NCI-H82 treated with DMSO at 0.1 percent for 48 hours (cell line): Measurements from ENCODE around the gene ADPRS.

Source experiments
- DNase-seq: peaks from one replicate; lab custom pipeline; 2025; ENCODE audit not compliant: unreplicated experiment; lab: John Stamatoyannopoulos, UW

The ADPRS gene

GRCh38 chr1:36107394-36107793 lies 18.7 kb downstream of the ADPRS start:
- DNase-seq: no peak

- no peak for DNase-seq
These were observed 19.6 kb downstream of the ADPRS start for GRCh38 chr1:36108314-36108713.

GRCh38 chr1:36109041-36109679 lies 20.5 kb downstream of the ADPRS start:
- DNase-seq: no peak

DNA sequence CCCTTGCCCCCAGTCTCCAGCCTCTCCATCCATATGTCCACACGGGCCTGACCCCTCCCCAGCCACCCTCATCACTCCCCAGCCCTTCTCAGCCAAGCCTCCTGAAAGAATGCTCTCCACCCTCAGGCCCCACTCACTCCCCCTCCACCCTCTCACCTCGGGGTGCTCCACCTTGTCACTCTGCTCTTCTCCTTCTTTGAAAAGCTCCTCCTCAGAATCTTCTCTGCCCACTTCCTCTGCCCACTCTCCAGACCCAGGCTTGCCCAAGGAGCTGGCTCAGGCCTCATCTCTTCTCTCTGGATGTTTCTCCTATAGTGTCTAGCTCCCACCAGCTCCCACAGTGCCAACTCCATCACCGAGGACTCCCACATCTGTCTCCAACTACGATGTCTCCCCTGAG lies 22.5 kb downstream of the ADPRS start:
- DNase-seq: no peak

DNA sequence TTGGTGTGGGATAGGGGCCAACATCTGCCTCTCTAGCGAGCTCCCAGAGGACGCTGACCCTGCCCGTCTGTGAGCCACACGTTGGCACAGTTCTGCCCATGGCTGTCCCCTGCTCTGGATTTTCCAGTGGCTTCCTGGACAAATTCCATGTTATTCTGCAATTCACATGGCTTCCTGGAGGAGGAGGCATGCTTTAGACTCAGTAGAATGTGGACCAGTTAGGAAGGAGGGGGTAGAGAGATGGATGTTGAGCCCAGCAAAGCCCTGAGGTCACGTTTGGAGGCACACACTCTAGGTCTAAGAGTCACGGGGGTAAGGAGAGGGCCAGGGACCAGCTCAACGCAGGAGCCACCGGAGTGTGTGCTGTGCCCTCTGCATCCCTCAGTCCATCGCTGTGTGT lies 24.1 kb downstream of the ADPRS start:
- DNase-seq: no peak

DNA sequence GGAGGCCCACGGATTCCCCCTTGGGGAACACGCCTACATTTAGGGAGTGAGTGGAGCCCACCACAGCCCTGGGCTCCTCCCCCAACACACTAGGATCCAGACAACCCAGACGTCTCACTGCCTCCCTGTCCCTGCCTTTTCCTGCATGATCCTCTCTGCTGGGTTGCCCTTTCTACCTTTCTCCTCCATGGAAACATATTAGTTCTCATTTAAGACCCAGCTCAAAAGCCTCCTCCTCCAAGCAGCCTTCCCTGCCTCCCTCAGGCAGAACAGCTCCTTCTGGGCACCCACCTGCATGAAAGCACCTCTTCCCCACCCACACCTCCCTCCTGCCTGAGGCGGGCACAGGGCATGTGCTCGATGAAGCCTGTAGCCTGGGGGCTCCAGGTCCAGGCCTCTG lies 25.7 kb downstream of the ADPRS start:
- no peak for DNase-seq

- no peak for DNase-seq
These were observed 26.5 kb downstream of the ADPRS start for GRCh38 chr1:36115200-36115669.

DNA sequence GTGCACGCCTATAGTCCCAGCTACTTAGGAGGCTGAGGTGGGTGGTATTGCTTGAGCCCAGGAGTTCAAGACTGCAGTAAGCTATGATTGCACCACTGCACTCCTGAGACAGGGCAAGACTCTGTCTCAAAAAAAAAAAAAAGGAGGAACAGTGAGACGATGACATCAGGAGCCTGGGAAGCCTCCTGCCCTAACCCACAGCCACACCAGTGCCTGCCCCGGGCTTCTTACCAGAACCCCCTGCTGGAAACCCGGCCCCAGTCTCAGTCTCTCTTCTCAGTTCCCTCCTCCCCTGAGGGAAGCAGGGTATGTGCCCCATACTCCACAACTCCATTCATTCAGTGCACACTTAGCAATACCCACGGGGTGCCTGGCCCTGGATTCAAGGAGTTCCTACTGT lies 27.2 kb downstream of the ADPRS start:
- no peak for DNase-seq

DNA sequence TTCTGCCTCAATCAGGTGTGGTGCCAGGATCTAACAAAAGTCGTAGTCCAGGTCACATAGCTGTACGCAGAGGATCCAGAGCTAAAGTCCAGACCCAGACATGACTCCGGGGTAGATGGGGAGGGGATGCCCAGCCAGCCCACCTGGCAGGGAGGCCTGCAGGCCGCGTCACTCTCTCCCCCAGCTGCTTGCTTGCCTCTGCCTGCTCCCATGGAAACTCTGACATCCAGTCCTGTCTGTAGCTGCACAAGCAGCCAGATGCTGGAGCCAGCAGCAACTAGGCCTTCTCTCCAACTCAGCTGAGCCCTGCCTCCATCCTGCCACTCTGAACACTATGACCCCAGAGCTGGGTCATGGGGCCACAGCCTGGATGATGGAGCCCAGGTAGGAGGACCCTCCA lies 28.2 kb downstream of the ADPRS start:
- no peak for DNase-seq

- DNase-seq: peak; percentile 28
These were observed 29.9 kb downstream of the ADPRS start for GRCh38 chr1:36118447-36119204.

GRCh38 chr1:36119456-36119855 lies 30.8 kb downstream of the ADPRS start:
- DNase-seq: no peak

GRCh38 chr1:36122062-36123030 lies 33.7 kb downstream of the ADPRS start:
- DNase-seq: no peak

GRCh38 chr1:36123356-36123755 lies 34.7 kb downstream of the ADPRS start:
- DNase-seq: no peak

DNA sequence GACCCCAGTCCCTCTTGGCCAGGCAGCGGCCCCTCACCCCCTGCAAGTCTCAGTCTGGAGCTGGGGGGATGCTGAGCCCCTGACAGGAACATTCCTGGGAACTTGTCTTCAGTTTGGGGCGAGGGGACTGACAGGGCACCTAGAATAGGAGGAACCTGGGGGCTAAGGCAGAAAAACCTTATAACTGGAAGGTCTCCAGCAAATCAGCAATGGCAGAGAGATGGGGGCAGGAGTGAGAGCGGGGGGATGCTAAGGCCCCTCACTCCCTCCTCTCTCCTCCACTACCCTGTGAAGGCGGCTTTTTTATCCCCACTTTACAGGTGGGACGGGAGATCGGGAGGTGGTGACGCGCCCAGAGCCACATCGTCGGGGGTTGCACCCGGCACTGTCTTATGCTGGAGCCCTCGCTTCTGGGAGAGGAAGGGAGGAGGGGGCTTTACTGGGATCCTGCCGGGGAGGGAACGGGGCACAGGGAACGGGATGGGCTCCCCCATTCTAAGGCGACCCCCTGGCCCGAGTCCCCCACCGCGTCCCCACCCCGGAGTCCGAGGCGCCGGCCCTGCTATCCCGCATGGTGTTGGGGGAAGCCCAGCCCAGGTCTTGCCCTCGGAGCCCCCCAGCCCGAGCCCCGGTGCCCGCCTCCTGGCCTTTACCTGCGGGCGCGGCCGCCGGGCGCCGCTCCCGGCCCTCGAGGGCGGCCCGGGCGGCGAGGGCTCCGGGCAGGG lies 35.9 kb downstream of the ADPRS start:
- no peak for DNase-seq

DNA sequence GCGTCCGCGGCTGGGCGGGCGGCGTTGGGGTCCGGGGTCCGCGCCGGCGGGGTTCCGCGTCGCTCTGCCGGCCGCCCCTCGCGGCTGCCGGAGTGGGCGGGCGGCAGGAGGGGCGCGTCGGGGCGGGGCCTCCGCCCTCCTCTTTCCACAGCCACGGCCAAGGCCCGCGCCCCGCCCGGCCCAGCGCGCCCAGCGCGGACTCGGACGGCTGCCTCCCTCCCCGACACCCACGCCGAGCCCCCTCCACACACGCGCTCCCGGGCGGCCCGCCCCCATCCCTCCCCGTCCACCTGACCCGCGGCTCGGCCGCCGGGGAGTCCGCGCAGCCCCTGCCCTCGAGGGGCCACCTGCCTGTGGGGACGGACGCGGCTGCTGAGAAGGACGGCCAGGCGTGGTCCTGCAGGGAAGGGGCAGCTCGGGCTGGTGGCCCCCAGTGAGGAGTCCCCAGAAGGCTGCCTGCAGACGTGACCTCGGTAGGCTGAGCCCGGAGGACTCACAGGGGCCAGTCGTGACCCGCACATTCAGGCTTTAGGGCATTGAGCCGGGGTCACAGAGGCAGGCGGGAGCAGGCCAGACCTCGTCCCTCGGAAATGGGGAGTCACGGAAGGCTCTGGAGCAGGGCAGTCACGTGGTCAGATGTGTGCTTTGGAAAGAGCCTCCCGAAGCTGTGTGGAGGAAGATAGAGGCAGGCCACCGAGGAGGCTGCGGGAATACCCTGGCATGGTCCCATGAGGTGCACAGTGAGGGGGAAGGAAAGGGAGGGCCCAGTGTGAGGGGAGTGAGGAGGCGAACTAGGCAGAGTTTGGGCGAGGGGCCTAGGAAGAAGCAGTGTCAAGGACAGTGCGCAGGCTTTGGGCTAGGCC lies 36.7 kb downstream of the ADPRS start, which contains the start of gene COL8A2:
COL8A2 (minus strand) TSS at position 94 of the 863 bp plus-strand sequence. CDS start 24,980 bp downstream, outside the sequence.
- DNase-seq: no peak

- DNase-seq: no peak
These were observed 37.5 kb downstream of the ADPRS start for GRCh38 chr1:36126005-36126716.

- no peak for DNase-seq
These were observed 38.3 kb downstream of the ADPRS start for GRCh38 chr1:36126797-36127500.

- DNase-seq: no peak
These were observed 39.6 kb downstream of the ADPRS start for GRCh38 chr1:36128126-36128904.
